Parathyroid adenoma (tissue), 2 donors: ENCODE results near the gene ASPG.

Experiments used
- H2AFZ ChIP-seq: fragments of 300-600 bp; sonication (generic); one replicate; pipeline ENCODE4 v1.7.0; 2017; ENCODE audit warnings: antibody characterized with exemption, mild to moderate bottlenecking
- H3K27ac ChIP-seq: fragments of 300-600 bp; sonication (generic); one replicate; pipeline ENCODE4 v1.7.0; 2017
- H3K27me3 ChIP-seq: fragments of 300-600 bp; sonication (generic); one replicate; pipeline ENCODE4 v1.7.0; 2017; ENCODE audit warnings: low read length; ENCODE audit not compliant: control insufficient read depth, insufficient read depth
- H3K36me3 ChIP-seq: fragments of 300-600 bp; sonication (generic); one replicate; pipeline ENCODE4 v1.7.0; 2017; ENCODE audit warnings: low read length; ENCODE audit not compliant: control insufficient read depth, insufficient read depth
- H3K4me1 ChIP-seq: fragments of 300-600 bp; sonication (generic); one replicate; pipeline ENCODE4 v1.7.0; 2017; ENCODE audit warnings: control low read depth
- H3K4me2 ChIP-seq: fragments of 300-600 bp; sonication (generic); one replicate; pipeline ENCODE4 v1.7.0; 2017; ENCODE audit warnings: low read length
- H3K4me3 ChIP-seq: fragments of 300-600 bp; sonication (generic); one replicate; pipeline ENCODE4 v1.7.0; 2017; ENCODE audit warnings: low read depth, low read length
- H3K79me2 ChIP-seq: fragments of 300-600 bp; sonication (generic); one replicate; pipeline ENCODE4 v1.7.0; 2017; ENCODE audit warnings: control low read depth
- H3K9ac ChIP-seq: fragments of 300-600 bp; sonication (generic); one replicate; pipeline ENCODE4 v1.7.0; 2017; ENCODE audit warnings: mild to moderate bottlenecking
- H3K9me3 ChIP-seq: fragments of 300-600 bp; sonication (generic); one replicate; pipeline ENCODE4 v1.7.0; 2017; ENCODE audit warnings: low read length; ENCODE audit not compliant: control insufficient read depth
- TF ChIP-seq, protein P1 (sequence below): fragments of 300-600 bp; sonication (generic); IDR thresholded peaks from one replicate; pipeline ENCODE4 v1.7.0; 2017; ENCODE audit warnings: antibody characterized with exemption, mild to moderate bottlenecking
- donor health status: primary hyperparathyroidism.

The ASPG gene

DNA sequence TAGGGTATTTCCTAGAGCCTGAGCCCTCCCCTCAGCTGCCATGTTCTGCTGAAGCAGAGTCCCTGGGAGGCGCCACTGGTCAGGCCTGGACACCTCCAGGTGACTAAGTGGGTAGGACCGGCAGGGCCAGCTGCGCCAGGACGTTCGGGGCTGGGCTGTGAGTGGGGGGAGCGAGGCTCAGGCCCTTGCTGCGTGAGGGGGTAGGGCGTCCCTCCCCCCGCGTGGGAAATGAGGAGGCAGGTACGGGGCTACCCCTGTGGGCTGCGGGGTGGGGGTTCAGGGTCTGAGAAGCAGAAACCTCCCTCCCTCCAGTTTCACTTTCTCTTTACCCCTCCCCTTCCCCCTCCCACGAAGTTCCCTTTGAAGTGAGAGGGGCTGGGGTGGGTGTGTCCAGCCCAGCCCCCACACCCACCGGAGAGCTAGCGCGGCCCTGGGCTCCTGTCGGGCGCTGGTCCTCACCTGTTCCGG, 30.8 kb downstream of the ASPG start:
- H2AFZ ChIP-seq: peak overlapping the region; percentile 85
- H3K4me2 ChIP-seq: peak overlapping the region; percentile 97
- no peaks in the 10 kb centered on the region for H3K79me2 ChIP-seq
- peak overlapping the region; percentile 80 for H3K4me3 ChIP-seq
- H3K27me3 ChIP-seq: no peaks in the 10 kb centered on the region
- H3K9ac ChIP-seq: peak overlapping the region; percentile 4
- no peak overlapping the region for H3K27ac ChIP-seq
- TF ChIP-seq, protein P1, sequence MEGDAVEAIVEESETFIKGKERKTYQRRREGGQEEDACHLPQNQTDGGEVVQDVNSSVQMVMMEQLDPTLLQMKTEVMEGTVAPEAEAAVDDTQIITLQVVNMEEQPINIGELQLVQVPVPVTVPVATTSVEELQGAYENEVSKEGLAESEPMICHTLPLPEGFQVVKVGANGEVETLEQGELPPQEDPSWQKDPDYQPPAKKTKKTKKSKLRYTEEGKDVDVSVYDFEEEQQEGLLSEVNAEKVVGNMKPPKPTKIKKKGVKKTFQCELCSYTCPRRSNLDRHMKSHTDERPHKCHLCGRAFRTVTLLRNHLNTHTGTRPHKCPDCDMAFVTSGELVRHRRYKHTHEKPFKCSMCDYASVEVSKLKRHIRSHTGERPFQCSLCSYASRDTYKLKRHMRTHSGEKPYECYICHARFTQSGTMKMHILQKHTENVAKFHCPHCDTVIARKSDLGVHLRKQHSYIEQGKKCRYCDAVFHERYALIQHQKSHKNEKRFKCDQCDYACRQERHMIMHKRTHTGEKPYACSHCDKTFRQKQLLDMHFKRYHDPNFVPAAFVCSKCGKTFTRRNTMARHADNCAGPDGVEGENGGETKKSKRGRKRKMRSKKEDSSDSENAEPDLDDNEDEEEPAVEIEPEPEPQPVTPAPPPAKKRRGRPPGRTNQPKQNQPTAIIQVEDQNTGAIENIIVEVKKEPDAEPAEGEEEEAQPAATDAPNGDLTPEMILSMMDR: no peak
- H3K9me3 ChIP-seq: no peaks in the 10 kb centered on the region
- no peaks in the 10 kb centered on the region for H3K36me3 ChIP-seq
- peaks cover 3% of the 10 kb centered on the region for H3K4me1 ChIP-seq

DNA sequence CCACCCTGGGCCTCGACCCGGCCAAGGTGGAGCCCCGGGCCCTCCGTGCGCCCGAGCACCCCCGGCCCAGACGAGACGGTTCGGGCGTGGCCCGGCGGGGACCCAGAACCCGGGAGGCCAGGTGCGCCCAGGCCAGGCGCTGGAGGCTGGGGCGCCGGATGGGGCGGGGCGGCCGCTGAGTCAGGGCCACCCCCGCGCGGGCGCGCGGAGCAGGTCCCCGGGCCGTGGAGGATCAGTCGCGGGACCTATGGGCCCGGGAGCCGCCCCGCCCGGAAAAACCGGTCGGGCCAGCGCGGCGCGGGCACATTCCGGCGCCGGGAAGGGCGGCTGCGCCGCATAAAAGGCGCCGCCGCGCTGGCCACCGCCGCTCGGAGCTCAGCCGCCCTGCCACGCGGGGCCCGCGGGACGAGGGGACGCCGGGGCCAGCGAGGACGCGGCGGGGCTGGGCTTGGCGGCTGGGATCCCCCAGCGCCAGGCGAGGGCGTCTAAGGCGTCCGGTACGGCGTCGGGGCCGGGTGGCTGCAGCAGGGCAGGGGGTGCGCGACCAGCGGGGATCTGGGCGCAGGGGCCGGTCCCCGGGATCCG, 31.3 kb downstream of the ASPG start:
- H3K36me3 ChIP-seq: no peaks in the 10 kb centered on the region
- H3K4me2 ChIP-seq: peak overlapping the region; percentile 97
- no peaks in the 10 kb centered on the region for H3K9me3 ChIP-seq
- peaks cover 3% of the 10 kb centered on the region for H3K4me1 ChIP-seq
- no peak overlapping the region for H3K27ac ChIP-seq
- TF ChIP-seq, protein P1: no peak
- H3K9ac ChIP-seq: peak overlapping the region; percentile 4
- H2AFZ ChIP-seq: peak overlapping the region; percentile 85
- peak overlapping the region; percentile 80 for H3K4me3 ChIP-seq
- H3K79me2 ChIP-seq: no peaks in the 10 kb centered on the region
- no peaks in the 10 kb centered on the region for H3K27me3 ChIP-seq

DNA sequence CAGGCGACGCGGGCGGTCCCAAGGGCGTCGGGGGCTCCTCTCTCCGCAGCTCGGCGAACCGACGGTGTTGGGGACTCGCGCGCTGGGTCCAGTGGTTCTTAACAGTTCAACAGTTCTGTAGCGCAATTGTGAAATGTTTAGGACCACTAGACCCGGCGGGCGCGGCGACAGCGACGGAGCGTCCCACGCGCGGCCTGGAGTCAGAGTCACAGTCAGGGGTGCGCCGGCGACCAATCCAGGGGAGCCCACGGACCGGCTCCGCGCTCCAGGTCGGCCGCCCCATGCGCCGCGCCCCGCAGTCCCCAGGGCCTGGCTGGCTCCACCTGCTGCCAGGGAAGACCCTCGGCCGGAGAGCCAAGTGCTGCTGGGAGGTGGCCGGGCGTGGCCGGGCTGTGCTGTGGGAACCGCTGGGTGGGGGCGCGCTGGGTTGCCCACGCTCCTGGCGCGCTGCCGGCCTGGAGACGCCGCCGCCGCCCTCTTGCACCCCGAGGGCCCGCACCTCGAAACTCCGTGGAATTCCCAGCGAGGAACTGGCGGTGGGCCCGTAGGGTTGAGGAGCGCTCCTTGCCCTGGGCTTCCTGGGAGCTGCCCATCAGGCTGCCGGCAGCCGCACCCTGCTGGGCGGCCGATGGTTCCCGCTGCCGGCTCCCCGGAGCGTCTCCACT, 32.0 kb downstream of the ASPG start:
- TF ChIP-seq, protein P1: no peak
- no peak overlapping the region for H3K27ac ChIP-seq
- H3K4me3 ChIP-seq: peak overlapping the region; percentile 31

DNA sequence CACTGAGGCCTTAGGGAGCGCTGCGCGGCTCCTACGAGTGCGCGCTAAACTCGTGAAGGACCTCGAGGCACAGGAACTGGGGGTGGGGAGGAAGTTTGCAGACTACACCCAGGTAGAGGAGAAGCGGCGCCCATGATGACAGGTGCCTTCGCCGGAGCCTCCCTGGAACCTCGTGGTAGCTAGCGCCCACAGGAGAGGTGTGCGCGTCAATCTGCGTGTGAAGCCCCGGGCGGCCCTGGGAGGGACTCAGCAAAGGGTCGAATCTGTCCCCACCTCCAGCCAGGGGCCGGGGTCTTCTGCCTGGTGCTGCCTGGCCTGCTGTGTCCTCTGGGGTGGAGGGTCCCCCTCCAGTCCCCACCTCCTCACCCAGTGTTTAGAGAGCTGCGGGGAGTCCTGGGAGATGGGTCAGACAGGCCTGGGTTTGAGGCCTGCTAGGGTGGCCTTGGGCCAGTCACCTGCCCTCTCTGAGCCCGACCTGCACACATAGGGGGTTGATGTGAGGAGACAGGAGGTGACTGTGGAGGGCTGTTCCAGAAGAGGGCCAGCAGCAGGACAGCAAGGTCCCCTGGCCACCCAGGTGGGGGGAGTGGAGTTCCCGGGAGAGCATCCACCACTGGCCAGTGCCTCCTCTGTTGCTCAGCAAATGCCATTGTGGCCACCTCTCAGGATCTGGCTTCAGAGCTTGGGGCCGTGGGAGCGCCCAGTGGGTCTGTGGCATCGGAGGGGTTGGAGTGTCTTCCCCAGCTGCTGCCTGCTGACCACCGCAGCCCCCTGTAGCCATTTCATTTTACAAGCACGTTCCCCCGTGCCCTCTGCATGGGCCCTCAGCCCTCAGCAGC, 32.7 kb downstream of the ASPG start:
- Histone ChIP-seq H3K79me2 (no peaks in the 10 kb centered on the region), H3K4me1 (peaks cover 3% of the 10 kb centered on the region), H3K36me3 (no peaks in the 10 kb centered on the region), H3K9me3 (no peaks in the 10 kb centered on the region), H3K4me2 (no peak overlapping the region), H3K4me3 (no peak overlapping the region), H3K9ac (no peak overlapping the region), H3K27me3 (no peaks in the 10 kb centered on the region), H2AFZ (no peak overlapping the region), H3K27ac (no peak overlapping the region)
- TF ChIP-seq, protein P1: no peak

More for the DNA sequence above, 32.0 kb downstream of the ASPG start:
- Histone ChIP-seq H3K79me2 (no peaks in the 10 kb centered on the region), H3K4me2 (peak overlapping the region; percentile 68), H3K9me3 (no peaks in the 10 kb centered on the region), H3K27me3 (no peaks in the 10 kb centered on the region), H3K4me1 (peaks cover 3% of the 10 kb centered on the region), H2AFZ (peak overlapping the region; percentile 77), H3K36me3 (no peaks in the 10 kb centered on the region), H3K9ac (no peak overlapping the region)
